Mucosa of rectum (tissue), 2 donors: ENCODE data around the gene GSK3A.
A peak's percentile ranks its signal among the peaks of the same experiment; 100 is the strongest.

Experiments
- H3K27ac ChIP-seq, 2 donors: one replicate each; pipeline ENCODE4 v1.7.0; 2013; ENCODE audit warnings: inconsistent platforms in 2 of 2, low read depth in 2 of 2, low read length in 2 of 2
- H3K27me3 ChIP-seq, 2 donors: one replicate each; pipeline ENCODE4 v1.7.0; 2013; ENCODE audit warnings: low read length in 2 of 2; ENCODE audit not compliant: control insufficient read depth in 2 of 2, insufficient read depth in 2 of 2
- H3K36me3 ChIP-seq, 2 donors: one replicate each; pipeline ENCODE4 v1.7.0; 2013; ENCODE audit warnings: low read length in 2 of 2; ENCODE audit not compliant: control insufficient read depth in 2 of 2, insufficient read depth in 2 of 2
- H3K4me1 ChIP-seq, 2 donors: one replicate each; pipeline ENCODE4 v1.7.0; 2013; ENCODE audit warnings: low read length in 2 of 2, mild to moderate bottlenecking in 1 of 2; ENCODE audit not compliant: control insufficient read depth in 2 of 2, insufficient read depth in 2 of 2
- H3K4me3 ChIP-seq, 2 donors: one replicate each; pipeline ENCODE4 v1.7.0; 2013; ENCODE audit warnings: low read length in 2 of 2
- H3K9ac ChIP-seq, 2 donors: one replicate each; pipeline ENCODE4 v1.7.0; 2013; ENCODE audit warnings: low read length in 2 of 2, low read depth in 1 of 2, mild to moderate bottlenecking in 1 of 2
- H3K9me3 ChIP-seq, 2 donors: one replicate each; pipeline ENCODE4 v1.7.0; 2013; ENCODE audit warnings: low read length in 2 of 2; ENCODE audit not compliant: control insufficient read depth in 2 of 2
- donor health status: healthy.
- donor health status: Normal muscosa, but diverticular disease.

GSK3A gene

DNA sequence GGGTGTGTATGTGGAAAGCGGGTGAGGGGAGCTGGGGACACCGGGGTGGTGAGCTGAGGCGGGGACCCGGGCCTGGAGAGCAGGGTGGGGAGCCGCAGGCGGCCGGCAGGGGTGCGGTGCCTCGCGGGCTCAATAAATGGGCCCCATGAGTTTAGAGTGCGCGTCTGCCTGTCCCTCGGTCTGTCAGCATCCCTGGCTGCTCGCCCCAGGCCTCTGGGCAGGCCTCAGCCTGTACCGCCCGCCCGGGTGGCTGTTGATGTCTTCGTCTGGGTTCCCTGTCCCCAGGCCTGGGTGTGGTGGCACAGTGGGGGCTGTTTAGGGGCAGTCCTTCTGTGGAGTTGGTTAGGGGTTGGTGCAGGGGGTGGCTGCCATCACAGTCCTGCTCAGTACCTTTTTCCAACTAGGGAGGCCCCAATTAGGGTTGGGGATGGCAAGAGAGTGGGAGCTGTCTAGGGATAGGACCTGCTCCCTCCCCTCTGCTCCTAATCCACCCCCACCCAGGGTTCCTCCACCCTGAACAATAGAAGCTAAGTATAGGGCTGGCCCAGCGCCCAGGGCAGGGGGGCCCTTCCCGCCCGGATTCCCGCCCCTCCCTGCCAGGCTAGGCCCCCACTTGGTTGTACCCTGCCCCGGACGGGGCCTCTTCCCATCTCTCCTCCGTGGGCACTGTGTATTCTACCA, 38.9 kb upstream of the GSK3A start:
- Histone ChIP-seq H3K27me3 (no peaks in the 10 kb centered on the region), H3K4me3 (peak overlapping the region; percentile 14 to 41), H3K9me3 (no peaks in the 10 kb centered on the region), H3K36me3 (no peaks in the 10 kb centered on the region), H3K9ac (peak overlapping the region; percentile 32 to 59), H3K27ac (peak overlapping the region; percentile 73 to 97), H3K4me1 (peaks cover 60 to 61% of the 10 kb centered on the region in 2 donors)

DNA sequence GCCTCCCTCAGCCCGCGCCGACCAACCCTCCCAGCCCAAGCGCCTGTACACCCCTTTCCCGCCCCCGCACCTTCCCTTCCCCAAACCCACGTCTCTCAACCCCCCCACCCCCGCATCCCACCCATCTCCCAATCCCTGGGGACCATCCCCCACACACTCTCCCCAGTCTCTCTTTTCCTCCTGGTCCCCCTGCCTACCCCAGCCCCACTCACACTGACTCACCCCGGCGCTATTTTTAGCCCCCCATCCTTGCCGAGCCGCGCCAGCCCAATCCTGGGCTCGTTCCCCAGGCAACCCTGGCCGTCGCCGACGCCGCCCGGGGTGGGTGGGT, 38.4 kb upstream of the GSK3A start:
- H3K4me3 ChIP-seq: peak overlapping the region; percentile 73 to 79
- H3K4me1 ChIP-seq: peaks cover 57% of the 10 kb centered on the region in 2 donors
- H3K9me3 ChIP-seq: no peaks in the 10 kb centered on the region
- peak overlapping the region; percentile 75 to 97 for H3K27ac ChIP-seq
- H3K36me3 ChIP-seq: no peaks in the 10 kb centered on the region
- H3K9ac ChIP-seq: peak overlapping the region; percentile 24 to 66
- no peaks in the 10 kb centered on the region for H3K27me3 ChIP-seq

DNA sequence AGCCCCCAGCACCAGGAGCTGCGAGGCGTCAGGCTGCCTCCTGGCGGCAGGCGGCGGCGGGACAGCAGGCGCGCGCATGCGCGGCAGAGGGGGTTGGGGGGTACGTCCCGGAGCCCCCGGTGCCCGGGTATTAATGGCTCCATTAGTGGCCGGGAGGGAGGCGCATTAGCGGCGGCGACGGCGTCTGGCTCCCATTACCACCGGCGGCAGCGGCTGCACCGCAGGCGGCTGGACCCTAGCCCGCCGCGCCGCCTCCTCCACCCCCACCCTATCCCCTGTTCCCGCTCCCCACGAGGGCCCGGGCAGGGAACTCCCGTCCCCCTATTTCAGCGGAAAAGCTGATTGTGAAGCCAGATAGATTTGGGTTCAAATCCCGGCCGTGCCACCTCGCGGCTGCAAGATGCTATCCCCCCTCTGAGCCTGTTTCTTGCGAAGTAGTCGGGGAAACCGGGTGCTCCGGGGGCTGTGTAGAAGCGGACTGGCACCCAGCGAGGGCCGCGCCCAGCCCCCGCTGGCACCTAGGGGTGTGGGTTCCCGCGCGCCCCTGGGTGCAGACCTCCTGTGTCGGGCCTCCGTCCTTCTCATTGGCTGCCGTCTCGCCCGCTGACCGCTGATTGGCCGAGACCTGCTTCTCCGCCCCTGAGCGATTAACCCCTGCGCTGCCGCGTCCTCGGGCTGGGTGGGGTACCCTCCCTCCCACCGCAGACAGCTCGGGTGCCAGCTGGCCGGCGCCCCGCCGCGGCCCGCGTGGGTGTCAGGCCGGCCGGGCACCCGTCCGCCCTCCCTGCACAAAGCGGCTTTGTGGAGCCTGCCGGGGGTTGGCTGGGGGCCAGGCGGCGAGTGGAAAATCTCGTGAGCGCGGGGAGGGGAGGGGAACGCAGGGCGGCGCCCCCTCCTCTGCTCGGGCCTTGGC, 37.8 kb upstream of the GSK3A start:
- no peaks in the 10 kb centered on the region for H3K27me3 ChIP-seq
- H3K9ac ChIP-seq: peak overlapping the region; percentile 66 to 68
- H3K4me3 ChIP-seq: peak overlapping the region; percentile 73 to 79
- no peaks in the 10 kb centered on the region for H3K9me3 ChIP-seq
- peaks cover 0 to 2% of the 10 kb centered on the region in 2 donors for H3K36me3 ChIP-seq
- H3K27ac ChIP-seq: peak overlapping the region; percentile 75 to 97
- H3K4me1 ChIP-seq: peaks cover 52 to 53% of the 10 kb centered on the region in 2 donors

DNA sequence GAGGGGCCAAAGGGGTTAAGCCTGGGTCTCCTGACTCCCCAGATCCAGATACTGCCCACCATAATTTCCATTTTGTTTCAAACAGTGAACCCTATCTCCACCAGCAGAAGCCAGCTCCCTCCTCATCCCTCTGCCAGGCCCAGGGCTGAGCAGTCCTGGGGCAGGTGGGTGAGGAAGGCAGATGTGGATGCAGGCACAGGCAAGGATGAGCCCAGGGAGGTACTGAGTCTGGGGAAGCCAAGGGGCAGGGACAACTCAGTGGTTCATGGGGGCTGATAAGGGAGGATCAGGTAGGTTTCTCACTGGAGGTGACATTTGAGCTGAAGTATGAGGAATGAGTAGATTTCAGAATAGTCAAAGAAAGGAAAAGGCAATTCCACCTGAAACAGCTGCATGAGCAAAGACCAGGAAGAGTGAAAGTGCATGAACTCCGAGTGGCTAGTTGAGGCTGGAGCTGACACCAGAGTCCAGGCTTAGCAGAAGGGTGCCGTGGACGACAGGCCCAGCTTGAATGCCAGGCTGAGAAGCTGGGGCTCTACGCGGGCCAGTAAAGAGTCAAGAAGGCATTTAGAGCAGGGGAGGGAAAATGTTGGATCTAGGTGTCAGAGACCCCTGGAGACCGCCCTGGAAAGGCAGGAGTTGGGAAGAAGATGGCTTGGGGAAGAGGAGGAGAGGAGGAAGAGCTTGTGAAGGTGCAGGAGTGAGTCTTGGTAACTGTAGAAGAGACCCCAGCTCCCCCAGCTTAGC, 36.9 kb upstream of the GSK3A start:
- H3K9ac ChIP-seq: peak overlapping the region; percentile 10 to 66

DNA sequence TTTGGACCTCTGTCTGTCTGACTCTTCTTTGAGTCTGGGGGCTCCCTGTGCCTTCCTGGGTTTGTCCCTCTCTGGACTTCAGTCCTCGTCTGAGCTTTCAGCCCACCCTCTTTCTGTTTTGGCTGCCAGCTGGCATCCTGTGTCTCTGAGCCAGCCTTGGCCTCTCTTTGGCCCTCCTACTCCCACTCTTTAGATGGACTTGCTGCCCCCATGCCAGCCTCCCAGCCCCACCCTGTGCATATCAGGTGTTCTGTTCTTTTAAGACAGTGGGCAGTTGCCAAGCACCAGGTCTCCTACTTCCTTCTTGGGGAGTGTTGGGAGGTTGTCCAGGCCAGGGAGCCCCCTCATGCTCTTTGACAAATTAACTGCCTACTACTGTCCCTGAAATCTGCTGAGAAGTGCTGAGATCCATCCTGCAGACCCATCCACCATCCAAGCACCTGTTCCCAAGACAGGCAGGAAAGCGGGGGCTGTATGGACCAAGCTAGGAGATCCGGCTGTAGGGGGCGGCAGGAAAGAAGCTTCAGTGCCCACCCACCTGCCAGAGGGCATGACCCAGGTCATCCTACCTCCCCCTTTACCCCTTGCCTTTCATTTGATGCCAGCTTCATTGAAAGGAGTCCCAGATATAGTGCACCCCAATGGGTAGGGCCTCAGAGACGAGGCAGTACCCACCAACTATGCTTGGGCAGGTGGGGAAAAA, 36.2 kb upstream of the GSK3A start:
- H3K27ac ChIP-seq: peak overlapping the region; percentile 35 to 97
- H3K27me3 ChIP-seq: no peaks in the 10 kb centered on the region
- peaks cover 46 to 52% of the 10 kb centered on the region in 2 donors for H3K4me1 ChIP-seq
- H3K4me3 ChIP-seq: no peak overlapping the region
- H3K9me3 ChIP-seq: no peaks in the 10 kb centered on the region
- peak overlapping the region in 1 of 2 donors; percentile 66 for H3K9ac ChIP-seq
- H3K36me3 ChIP-seq: peaks cover 10 to 15% of the 10 kb centered on the region in 2 donors

More for the DNA sequence above, 36.9 kb upstream of the GSK3A start:
- Histone ChIP-seq H3K4me3 (peak overlapping the region; percentile 73 to 79), H3K4me1 (peaks cover 46 to 52% of the 10 kb centered on the region in 2 donors), H3K27ac (peak overlapping the region; percentile 16 to 97), H3K27me3 (no peaks in the 10 kb centered on the region), H3K36me3 (peaks cover 4 to 7% of the 10 kb centered on the region in 2 donors), H3K9me3 (no peaks in the 10 kb centered on the region)

DNA sequence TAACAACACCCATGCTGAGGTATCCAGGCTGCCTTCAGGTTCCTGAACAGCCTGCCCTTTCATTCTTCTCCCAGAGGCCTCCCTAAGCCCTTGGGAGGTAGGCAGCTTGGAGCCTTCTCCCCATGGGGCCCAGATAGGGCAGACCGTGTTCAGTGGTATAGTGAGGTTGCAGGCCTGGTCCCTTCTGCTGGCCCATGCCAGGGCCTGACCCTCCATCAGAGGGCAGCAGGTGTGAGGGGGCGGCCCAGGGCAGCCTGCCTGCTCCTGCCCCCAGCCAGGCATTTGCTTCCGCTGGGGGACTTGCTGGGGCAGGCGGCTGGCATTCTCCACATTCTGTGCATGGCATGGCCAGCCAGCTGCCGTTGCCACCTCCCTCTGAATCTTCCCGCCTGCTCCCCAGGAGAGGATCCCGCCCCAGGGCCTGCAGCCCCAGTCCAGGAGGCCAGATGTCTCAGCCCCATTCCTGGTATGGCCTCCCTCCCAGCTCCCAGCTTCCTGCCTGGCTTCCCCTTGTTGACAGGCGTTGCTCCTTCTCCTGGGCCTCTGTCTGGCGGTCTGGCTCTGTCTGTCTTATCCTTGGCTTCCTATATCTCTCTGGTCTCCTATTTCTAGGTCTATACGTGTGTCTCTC, 35.5 kb upstream of the GSK3A start:
- H3K4me3 ChIP-seq: no peak overlapping the region

DNA sequence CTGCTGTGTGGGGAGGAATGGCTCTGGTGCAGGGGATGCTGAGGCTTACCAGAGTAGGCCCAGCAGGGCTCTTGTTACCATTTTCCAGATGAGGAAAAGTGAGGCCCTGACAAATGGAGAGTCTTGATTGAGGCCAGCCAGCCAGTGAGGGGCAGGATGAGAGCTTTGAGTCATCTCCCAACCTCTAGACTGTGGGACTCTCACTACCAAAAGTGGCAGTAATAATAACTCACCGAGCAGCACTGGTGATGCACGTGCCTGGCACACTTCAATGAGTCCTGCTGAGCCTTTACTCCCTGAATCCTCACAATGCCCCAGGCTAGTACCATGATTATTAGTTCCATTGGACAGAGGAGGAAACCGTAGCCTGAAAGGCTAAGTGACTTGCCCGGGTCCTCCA, 34.4 kb upstream of the GSK3A start:
- no peak overlapping the region for H3K27ac ChIP-seq
- H3K4me1 ChIP-seq: peaks cover 31 to 37% of the 10 kb centered on the region in 2 donors
- no peak overlapping the region for H3K9ac ChIP-seq
- no peaks in the 10 kb centered on the region for H3K9me3 ChIP-seq
- no peaks in the 10 kb centered on the region for H3K27me3 ChIP-seq
- peaks cover 22 to 29% of the 10 kb centered on the region in 2 donors for H3K36me3 ChIP-seq
- no peak overlapping the region for H3K4me3 ChIP-seq

More for the DNA sequence above, 35.5 kb upstream of the GSK3A start:
- peak overlapping the region; percentile 35 to 97 for H3K27ac ChIP-seq
- peak overlapping the region in 1 of 2 donors; percentile 66 for H3K9ac ChIP-seq
- no peaks in the 10 kb centered on the region for H3K27me3 ChIP-seq
- H3K9me3 ChIP-seq: no peaks in the 10 kb centered on the region
- H3K4me1 ChIP-seq: peaks cover 41 to 46% of the 10 kb centered on the region in 2 donors
- H3K36me3 ChIP-seq: peaks cover 16 to 20% of the 10 kb centered on the region in 2 donors

DNA sequence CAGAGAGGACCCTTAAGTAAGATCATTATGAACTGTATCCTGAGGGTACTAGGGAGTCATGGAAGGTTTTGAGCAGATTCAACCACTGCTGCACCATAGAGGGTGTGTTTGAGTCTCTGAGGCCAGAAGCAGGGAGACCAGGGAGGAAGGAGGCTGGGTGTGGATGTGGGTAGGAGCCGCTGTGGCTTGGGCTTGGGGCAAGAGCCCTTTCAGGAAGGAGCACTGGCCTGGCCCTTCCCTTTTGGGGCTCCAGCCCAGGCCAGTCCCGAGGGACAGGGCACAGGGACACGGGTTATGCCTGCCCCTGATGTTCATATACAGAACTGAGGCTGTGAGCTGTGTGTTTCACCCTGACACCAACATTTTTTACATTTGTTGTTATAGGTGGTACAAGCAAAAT, 33.9 kb upstream of the GSK3A start:
- H3K27ac ChIP-seq: no peak overlapping the region
- no peak overlapping the region for H3K4me3 ChIP-seq
- peaks cover 27 to 34% of the 10 kb centered on the region in 2 donors for H3K4me1 ChIP-seq
- H3K9ac ChIP-seq: no peak overlapping the region
- H3K9me3 ChIP-seq: no peaks in the 10 kb centered on the region
- H3K36me3 ChIP-seq: peaks cover 26 to 30% of the 10 kb centered on the region in 2 donors
- H3K27me3 ChIP-seq: no peaks in the 10 kb centered on the region

DNA sequence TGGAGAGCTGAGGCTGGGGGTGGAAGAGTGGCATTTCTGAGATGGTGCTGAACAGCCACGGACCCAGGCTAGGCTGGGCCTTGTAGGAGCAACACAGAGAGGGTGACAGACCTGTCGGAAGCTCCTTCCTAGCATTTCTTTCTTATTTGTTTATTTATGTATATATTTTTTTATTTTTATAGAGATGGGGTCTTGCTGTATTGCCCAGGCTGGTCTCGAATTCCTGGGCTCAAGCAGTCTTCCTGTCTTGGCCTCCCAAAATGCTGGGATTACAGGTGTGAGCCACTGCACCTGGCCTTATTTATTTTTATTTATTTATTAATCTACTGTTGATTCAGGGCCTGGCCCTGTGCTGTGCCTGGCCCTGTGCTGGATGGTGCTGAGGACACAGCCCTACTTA, 33.1 kb upstream of the GSK3A start:
- H3K36me3 ChIP-seq: peaks cover 26 to 30% of the 10 kb centered on the region in 2 donors
- peaks cover 31 to 40% of the 10 kb centered on the region in 2 donors for H3K4me1 ChIP-seq
- H3K27ac ChIP-seq: no peak overlapping the region
- no peak overlapping the region for H3K4me3 ChIP-seq
- H3K9ac ChIP-seq: no peak overlapping the region
- no peaks in the 10 kb centered on the region for H3K9me3 ChIP-seq
- H3K27me3 ChIP-seq: no peaks in the 10 kb centered on the region
